ENCODE results near the gene ZGRF1.

DNA sequence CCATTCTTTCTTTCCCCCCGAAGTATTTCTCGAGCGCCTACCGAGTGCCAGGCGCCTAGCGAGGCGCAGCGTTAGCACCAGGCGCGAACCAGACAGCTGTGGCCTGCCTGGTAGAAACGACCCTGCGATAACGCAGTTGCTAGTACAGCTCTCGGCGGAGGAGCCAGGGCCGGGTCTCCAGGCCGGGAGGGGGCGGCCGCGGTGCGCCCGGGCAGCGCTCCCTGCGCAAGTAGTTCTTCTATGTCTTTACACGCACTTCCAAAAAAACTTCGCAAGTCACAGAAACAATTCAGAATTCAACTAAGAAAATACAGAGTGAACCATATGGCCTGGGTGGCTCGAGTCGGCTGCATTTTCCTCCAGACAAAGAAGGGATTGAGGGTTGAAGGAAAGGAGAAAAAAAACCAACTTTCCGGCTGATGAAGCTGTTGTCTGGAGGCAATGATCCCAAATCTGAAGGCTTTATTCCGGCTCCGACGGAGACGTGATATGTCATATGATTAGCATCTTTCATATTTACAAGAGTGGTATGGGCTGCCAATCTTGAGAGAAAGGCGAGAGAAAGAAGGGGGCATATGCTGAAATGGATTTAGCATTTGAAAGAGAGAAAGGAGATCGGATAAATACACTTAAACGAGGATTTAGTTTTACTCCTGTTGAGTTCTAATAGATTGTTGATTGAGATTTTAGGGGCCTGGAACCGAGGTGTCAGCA lies 113.5 kb downstream of the ZGRF1 start:
- TF ChIP-seq, protein P1, sequence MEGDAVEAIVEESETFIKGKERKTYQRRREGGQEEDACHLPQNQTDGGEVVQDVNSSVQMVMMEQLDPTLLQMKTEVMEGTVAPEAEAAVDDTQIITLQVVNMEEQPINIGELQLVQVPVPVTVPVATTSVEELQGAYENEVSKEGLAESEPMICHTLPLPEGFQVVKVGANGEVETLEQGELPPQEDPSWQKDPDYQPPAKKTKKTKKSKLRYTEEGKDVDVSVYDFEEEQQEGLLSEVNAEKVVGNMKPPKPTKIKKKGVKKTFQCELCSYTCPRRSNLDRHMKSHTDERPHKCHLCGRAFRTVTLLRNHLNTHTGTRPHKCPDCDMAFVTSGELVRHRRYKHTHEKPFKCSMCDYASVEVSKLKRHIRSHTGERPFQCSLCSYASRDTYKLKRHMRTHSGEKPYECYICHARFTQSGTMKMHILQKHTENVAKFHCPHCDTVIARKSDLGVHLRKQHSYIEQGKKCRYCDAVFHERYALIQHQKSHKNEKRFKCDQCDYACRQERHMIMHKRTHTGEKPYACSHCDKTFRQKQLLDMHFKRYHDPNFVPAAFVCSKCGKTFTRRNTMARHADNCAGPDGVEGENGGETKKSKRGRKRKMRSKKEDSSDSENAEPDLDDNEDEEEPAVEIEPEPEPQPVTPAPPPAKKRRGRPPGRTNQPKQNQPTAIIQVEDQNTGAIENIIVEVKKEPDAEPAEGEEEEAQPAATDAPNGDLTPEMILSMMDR (IDR thresholded peaks at IDR 0.05), result no peak
- TF ChIP-seq POLR2A (IDR thresholded peaks at IDR 0.05), result no peak
